Endothelial cell (in vitro differentiated cells): ENCODE data around the gene LAMA1. TPM values are rescaled to one million over a fixed set of nuclear protein-coding genes. Genes with fewer than 3 reads are reported as not detected.

Source experiments
- DNase-seq: peaks from one replicate; pipeline ENCODE4 v3.0.0; 2021; ENCODE audit warnings: low spot score
- H3K27ac Mint-ChIP-seq: one replicate; pipeline ENCODE4 v1.8.0; 2021; ENCODE audit warnings: mixed read lengths, inconsistent platforms; ENCODE audit not compliant: unreplicated experiment
- H3K27me3 Mint-ChIP-seq: one replicate; pipeline ENCODE4 v1.8.0; 2021; ENCODE audit warnings: mild to moderate bottlenecking, moderate library complexity, mixed read lengths, inconsistent platforms; ENCODE audit not compliant: unreplicated experiment
- H3K36me3 Mint-ChIP-seq: one replicate; pipeline ENCODE4 v1.8.0; 2021; ENCODE audit warnings: mild to moderate bottlenecking, low read depth, mixed read lengths, inconsistent platforms; ENCODE audit not compliant: unreplicated experiment
- H3K4me1 Mint-ChIP-seq: one replicate; pipeline ENCODE4 v1.8.0; 2021; ENCODE audit warnings: mild to moderate bottlenecking, mixed read lengths, inconsistent platforms; ENCODE audit not compliant: unreplicated experiment
- H3K4me3 Mint-ChIP-seq: one replicate; pipeline ENCODE4 v1.8.0; 2021; ENCODE audit warnings: mild to moderate bottlenecking, mixed read lengths, inconsistent platforms; ENCODE audit not compliant: unreplicated experiment
- H3K9me3 Mint-ChIP-seq: one replicate; pipeline ENCODE4 v1.8.0; 2021; ENCODE audit warnings: mixed read lengths, inconsistent platforms; ENCODE audit not compliant: unreplicated experiment
- total RNA-seq: library from RNA; stranded (reverse); fragmentation: NEBNext Ultra II Directional; extraction: Animal tissue kit (Norgen Biotek cat#: 25700); gene quantifications from one replicate; pipeline ENCODE4 v1.2.1, GENCODE V29; 2021; ENCODE audit not compliant: unreplicated experiment
- TF ChIP-seq, protein P1 (sequence below): fragments of 200-600 bp; sonication (generic); IDR thresholded peaks from one replicate; pipeline ENCODE4 v1.5.0; 2021; ENCODE audit warnings: antibody characterized with exemption; ENCODE audit not compliant: unreplicated experiment

Gene LAMA1
- total RNA-seq, 1 donor from 2014 or later: 8.7 TPM

DNA sequence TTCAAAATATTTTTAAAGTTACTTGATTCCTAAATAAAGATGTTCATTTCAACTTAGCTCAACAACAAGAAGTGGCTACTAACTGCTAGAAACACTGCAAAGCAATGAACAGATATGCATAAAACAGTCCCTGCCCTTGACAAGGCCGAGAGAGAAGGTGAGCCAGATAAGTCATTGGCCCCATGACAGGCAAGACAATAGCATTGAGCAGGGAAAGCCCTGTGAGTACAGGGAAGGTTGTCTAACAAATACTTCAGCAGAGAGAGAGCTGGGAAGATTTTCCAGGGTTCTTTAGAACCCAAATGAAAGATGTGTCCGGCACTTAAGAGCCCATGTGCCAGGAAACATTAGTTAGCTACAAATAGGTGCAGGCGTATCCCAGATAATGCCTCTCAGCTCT, 4.7 kb downstream of the LAMA1 start:
- no peak for DNase-seq
- peaks cover 4% of the 10 kb centered on the region for H3K36me3 Mint-ChIP-seq
- TF ChIP-seq, protein P1, sequence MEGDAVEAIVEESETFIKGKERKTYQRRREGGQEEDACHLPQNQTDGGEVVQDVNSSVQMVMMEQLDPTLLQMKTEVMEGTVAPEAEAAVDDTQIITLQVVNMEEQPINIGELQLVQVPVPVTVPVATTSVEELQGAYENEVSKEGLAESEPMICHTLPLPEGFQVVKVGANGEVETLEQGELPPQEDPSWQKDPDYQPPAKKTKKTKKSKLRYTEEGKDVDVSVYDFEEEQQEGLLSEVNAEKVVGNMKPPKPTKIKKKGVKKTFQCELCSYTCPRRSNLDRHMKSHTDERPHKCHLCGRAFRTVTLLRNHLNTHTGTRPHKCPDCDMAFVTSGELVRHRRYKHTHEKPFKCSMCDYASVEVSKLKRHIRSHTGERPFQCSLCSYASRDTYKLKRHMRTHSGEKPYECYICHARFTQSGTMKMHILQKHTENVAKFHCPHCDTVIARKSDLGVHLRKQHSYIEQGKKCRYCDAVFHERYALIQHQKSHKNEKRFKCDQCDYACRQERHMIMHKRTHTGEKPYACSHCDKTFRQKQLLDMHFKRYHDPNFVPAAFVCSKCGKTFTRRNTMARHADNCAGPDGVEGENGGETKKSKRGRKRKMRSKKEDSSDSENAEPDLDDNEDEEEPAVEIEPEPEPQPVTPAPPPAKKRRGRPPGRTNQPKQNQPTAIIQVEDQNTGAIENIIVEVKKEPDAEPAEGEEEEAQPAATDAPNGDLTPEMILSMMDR: no peak
- H3K4me1 Mint-ChIP-seq: peaks cover 18% of the 10 kb centered on the region
- H3K27ac Mint-ChIP-seq: no peak overlapping the region
- H3K9me3 Mint-ChIP-seq: no peaks in the 10 kb centered on the region
- no peak overlapping the region for H3K4me3 Mint-ChIP-seq
- peaks cover 9% of the 10 kb centered on the region for H3K27me3 Mint-ChIP-seq

DNA sequence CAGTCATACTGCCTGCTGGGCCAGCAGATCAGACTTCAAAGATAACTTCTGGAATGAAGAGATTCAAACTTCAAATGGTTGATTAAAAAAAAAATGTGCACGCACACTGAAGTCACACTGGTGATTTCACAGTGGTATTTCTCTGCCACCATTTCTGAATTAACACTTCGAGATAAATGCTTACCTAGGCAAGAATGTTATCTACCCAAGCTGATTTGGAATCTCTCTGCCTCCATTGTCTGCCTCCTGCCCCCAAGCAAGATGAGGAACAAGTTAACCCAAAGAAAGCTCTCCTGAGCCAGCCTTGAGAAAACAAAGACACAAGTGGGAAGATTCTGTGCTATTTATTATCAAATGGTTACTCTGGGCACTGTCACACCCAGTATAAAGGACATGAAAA, 6.5 kb downstream of the LAMA1 start:
- Mint-ChIP-seq H3K4me3 (no peak overlapping the region), H3K4me1 (peaks cover 11% of the 10 kb centered on the region), H3K27ac (no peak overlapping the region), H3K27me3 (peaks cover 5% of the 10 kb centered on the region), H3K36me3 (peaks cover 4% of the 10 kb centered on the region), H3K9me3 (no peaks in the 10 kb centered on the region)
- DNase-seq: no peak
- TF ChIP-seq, protein P1: no peak

DNA sequence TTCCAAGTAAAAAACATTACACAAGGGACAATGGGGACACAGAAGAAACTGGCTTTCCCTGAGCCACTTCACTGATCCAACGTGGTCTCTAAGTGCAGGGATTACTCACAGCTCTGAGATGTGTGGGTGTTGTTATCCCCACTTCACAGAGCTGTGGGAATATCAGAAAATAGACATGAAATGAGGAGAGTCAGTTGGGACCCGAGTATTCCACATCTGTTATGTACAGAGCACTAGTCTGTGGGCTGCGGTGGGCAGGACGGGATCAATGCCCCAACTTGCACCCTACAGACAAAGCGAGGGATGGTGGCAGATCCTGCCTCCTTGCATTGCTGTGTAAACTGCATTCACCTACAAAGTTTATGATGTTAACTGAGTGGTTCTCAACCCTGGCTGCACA, 11.7 kb downstream of the LAMA1 start:
- DNase-seq: no peak
- peaks cover 3% of the 10 kb centered on the region for H3K27me3 Mint-ChIP-seq
- peaks cover 6% of the 10 kb centered on the region for H3K4me1 Mint-ChIP-seq
- no peak overlapping the region for H3K27ac Mint-ChIP-seq
- TF ChIP-seq, protein P1: no peak
- no peaks in the 10 kb centered on the region for H3K9me3 Mint-ChIP-seq
- H3K4me3 Mint-ChIP-seq: no peak overlapping the region
- H3K36me3 Mint-ChIP-seq: no peaks in the 10 kb centered on the region

DNA sequence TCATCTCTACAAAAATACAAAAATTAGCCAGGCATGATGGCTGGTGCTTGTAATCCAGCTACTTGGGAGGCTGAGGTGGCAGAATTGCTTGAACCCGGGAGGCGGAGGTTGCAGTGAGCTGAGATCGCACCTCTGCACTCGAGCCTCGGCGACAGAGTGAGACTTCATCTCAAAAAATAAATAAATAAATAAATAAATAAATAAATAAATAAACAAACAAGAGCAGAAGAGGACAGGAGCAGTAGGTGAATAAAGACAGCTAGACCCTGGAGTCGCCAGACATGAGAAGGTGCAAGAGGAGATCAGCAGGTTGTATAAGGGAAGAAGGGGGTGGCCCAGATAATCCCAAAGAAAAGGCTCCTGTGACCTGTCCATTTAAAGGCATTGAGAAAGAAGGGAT, 12.3 kb downstream of the LAMA1 start:
- peaks cover 3% of the 10 kb centered on the region for H3K4me1 Mint-ChIP-seq
- no peak overlapping the region for H3K4me3 Mint-ChIP-seq
- DNase-seq: no peak
- TF ChIP-seq, protein P1: no peak
- H3K9me3 Mint-ChIP-seq: no peaks in the 10 kb centered on the region
- peaks cover 3% of the 10 kb centered on the region for H3K27me3 Mint-ChIP-seq
- H3K27ac Mint-ChIP-seq: no peak overlapping the region
- H3K36me3 Mint-ChIP-seq: no peaks in the 10 kb centered on the region

DNA sequence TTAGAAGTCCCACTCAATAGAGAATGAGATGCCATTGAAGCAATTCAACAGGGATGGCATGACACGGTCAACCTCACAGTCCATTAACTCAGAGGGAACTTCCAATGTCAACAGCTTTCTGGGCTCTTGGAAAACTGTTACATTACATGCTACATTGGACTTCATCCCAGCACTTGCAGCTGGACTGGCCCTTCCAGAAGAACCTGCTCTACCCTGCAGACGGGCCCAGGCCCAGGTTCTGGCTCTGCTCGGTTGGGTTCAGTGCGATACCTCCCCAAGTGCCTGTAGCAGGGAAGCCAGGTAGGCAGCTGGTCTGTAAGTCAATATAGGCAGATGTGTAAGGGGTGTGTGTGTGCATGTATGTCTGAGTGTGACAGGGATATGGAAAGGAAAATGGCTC, 12.9 kb downstream of the LAMA1 start:
- TF ChIP-seq, protein P1: no peak
- H3K4me1 Mint-ChIP-seq: no peaks in the 10 kb centered on the region
- peaks cover 3% of the 10 kb centered on the region for H3K27me3 Mint-ChIP-seq
- no peaks in the 10 kb centered on the region for H3K36me3 Mint-ChIP-seq
- H3K27ac Mint-ChIP-seq: no peak overlapping the region
- no peaks in the 10 kb centered on the region for H3K9me3 Mint-ChIP-seq
- no peak overlapping the region for H3K4me3 Mint-ChIP-seq
- DNase-seq: no peak
